H9 (cell line): ENCODE results near the gene KLF6. TPM values are rescaled to one million over a fixed set of nuclear protein-coding genes. Genes with fewer than 3 reads are reported as not detected.

ENCODE experiments used
- DNase-seq: peaks from one replicate; pipeline ENCODE4 v3.0.0-alpha.2; 2017
- H2AFZ ChIP-seq: one replicate; pipeline ENCODE4 v1.6.1; 2013; ENCODE audit warnings: mild to moderate bottlenecking, low read length, control low read depth, moderate library complexity
- H2AK5ac ChIP-seq: 2 replicates; pipeline ENCODE4 v1.6.1; 2013; ENCODE audit warnings: low read length, control low read depth, mixed read lengths; ENCODE audit not compliant: insufficient read length
- H2BK120ac ChIP-seq: one replicate; pipeline ENCODE4 v1.6.1; 2013; ENCODE audit warnings: low read depth, mild to moderate bottlenecking, low read length, control low read depth, inconsistent platforms; ENCODE audit not compliant: poor library complexity, severe bottlenecking
- H2BK12ac ChIP-seq: 2 replicates; pipeline ENCODE4 v1.6.1; 2013; ENCODE audit warnings: low read length, control low read depth, mixed read lengths, low read depth; ENCODE audit not compliant: insufficient read length
- H2BK15ac ChIP-seq: 2 replicates; pipeline ENCODE4 v1.6.1; 2013; ENCODE audit warnings: low read depth, low read length, control low read depth
- H2BK20ac ChIP-seq: one replicate; pipeline ENCODE4 v1.6.1; 2013; ENCODE audit warnings: low read depth, mild to moderate bottlenecking, low read length, control low read depth, inconsistent platforms; ENCODE audit not compliant: poor library complexity, severe bottlenecking
- H2BK5ac ChIP-seq: 2 replicates; pipeline ENCODE4 v1.6.1; 2013; ENCODE audit warnings: low read length, control low read depth, mixed read lengths; ENCODE audit not compliant: insufficient read length
- H3K14ac ChIP-seq: 2 replicates; pipeline ENCODE4 v1.6.1; 2013; ENCODE audit warnings: low read length, control low read depth; ENCODE audit not compliant: insufficient read depth
- H3K18ac ChIP-seq: 2 replicates; pipeline ENCODE4 v1.6.1; 2013; ENCODE audit warnings: low read depth, mild to moderate bottlenecking, mixed read lengths, low read length, control low read depth; ENCODE audit not compliant: insufficient read length
- H3K23ac ChIP-seq: 2 replicates; pipeline ENCODE4 v1.6.1; 2013; ENCODE audit warnings: low read length, control low read depth, mixed read lengths, low read depth; ENCODE audit not compliant: insufficient read length
- H3K23me2 ChIP-seq: 2 replicates; pipeline ENCODE4 v1.6.1; 2013; ENCODE audit warnings: low read depth, mild to moderate bottlenecking, mixed read lengths, low read length, control low read depth; ENCODE audit not compliant: insufficient read length, poor library complexity, severe bottlenecking
- H3K27ac ChIP-seq: 2 replicates; pipeline ENCODE4 v1.5.1; 2013; ENCODE audit warnings: low read length, control low read depth, mixed read lengths, low read depth; ENCODE audit not compliant: insufficient read length
- H3K27me3 ChIP-seq: 2 replicates; pipeline ENCODE4 v1.6.1; 2013; ENCODE audit warnings: low read length, control low read depth, inconsistent platforms; ENCODE audit not compliant: insufficient read depth
- H3K4ac ChIP-seq: 2 replicates; pipeline ENCODE4 v1.6.1; 2013; ENCODE audit warnings: low read depth, mild to moderate bottlenecking, control low read depth, inconsistent platforms, low read length, moderate library complexity
- H3K4me1 ChIP-seq: 2 replicates; pipeline ENCODE4 v1.6.1; 2013; ENCODE audit warnings: low read length, control low read depth, inconsistent platforms; ENCODE audit not compliant: insufficient read depth
- H3K4me2 ChIP-seq: 2 replicates; pipeline ENCODE4 v1.6.1; 2013; ENCODE audit warnings: low read length, control low read depth, mixed read lengths; ENCODE audit not compliant: insufficient read length, insufficient read depth
- H3K56ac ChIP-seq: 2 replicates; pipeline ENCODE4 v1.6.1; 2013; ENCODE audit warnings: low read depth, mild to moderate bottlenecking, mixed read lengths, low read length, control low read depth; ENCODE audit not compliant: insufficient read length
- H3K79me1 ChIP-seq: 2 replicates; pipeline ENCODE4 v1.6.1; 2013; ENCODE audit warnings: low read depth, mild to moderate bottlenecking, moderate library complexity, low read length, control low read depth, inconsistent platforms; ENCODE audit not compliant: insufficient read depth, poor library complexity, severe bottlenecking
- H3K79me2 ChIP-seq: 2 replicates; pipeline ENCODE4 v1.6.1; 2013; ENCODE audit warnings: low read length, control low read depth, inconsistent platforms; ENCODE audit not compliant: insufficient read depth
- H3K9ac ChIP-seq: 2 replicates; pipeline ENCODE4 v1.6.1; 2013; ENCODE audit warnings: low read length, control low read depth, mixed read lengths; ENCODE audit not compliant: insufficient read length; ENCODE audit errors: extremely low read depth
- H3K9me3 ChIP-seq: one replicate; pipeline ENCODE4 v1.6.1; 2013; ENCODE audit warnings: low read depth, low read length, inconsistent platforms; ENCODE audit not compliant: control insufficient read depth
- H3T11ph ChIP-seq: one replicate; pipeline ENCODE4 v1.6.1; 2013; ENCODE audit warnings: mild to moderate bottlenecking, low read length, control low read depth, inconsistent platforms
- H4K20me1 ChIP-seq: one replicate; pipeline ENCODE4 v1.6.1; 2013; ENCODE audit not compliant: control insufficient read depth, insufficient read length, insufficient read depth
- H4K5ac ChIP-seq: 2 replicates; pipeline ENCODE4 v1.6.1; 2013; ENCODE audit warnings: low read depth, mild to moderate bottlenecking, mixed read lengths, low read length, control low read depth; ENCODE audit not compliant: insufficient read length
- H4K8ac ChIP-seq: replicated peaks from 2 replicates; pipeline ENCODE4 v1.6.1; 2013; ENCODE audit warnings: low read length, control low read depth, mixed read lengths, low read depth; ENCODE audit not compliant: insufficient read length
- H4K91ac ChIP-seq: 2 replicates; pipeline ENCODE4 v1.6.1; 2013; ENCODE audit warnings: low read depth, mild to moderate bottlenecking, moderate library complexity, mixed read lengths, low read length, control low read depth; ENCODE audit not compliant: insufficient read length
- H3K27ac Mint-ChIP-seq, 3 experiments: 2 replicates in 2 of 3; 3 replicates in 1 of 3; pipeline ENCODE4 v1.8.0; 2020 to 2021; ENCODE audit warnings: mixed read lengths in 3 of 3, mild to moderate bottlenecking in 1 of 3, moderate library complexity in 1 of 3
- H3K27me3 Mint-ChIP-seq: 2 replicates; pipeline ENCODE4 v1.8.0; 2021; ENCODE audit warnings: low read depth, mild to moderate bottlenecking, moderate library complexity, mixed read lengths
- H3K36me3 Mint-ChIP-seq, 3 experiments: 2 replicates in 2 of 3; 3 replicates in 1 of 3; pipeline ENCODE4 v1.8.0; 2020 to 2021; ENCODE audit warnings: low read depth in 3 of 3, mixed read lengths in 3 of 3; ENCODE audit not compliant: insufficient read depth in 1 of 3
- H3K4me1 Mint-ChIP-seq, 2 experiments: 2 replicates each; pipeline ENCODE4 v1.8.0; 2020; ENCODE audit warnings: mixed read lengths in 2 of 2
- H3K4me3 Mint-ChIP-seq, 2 experiments: 2 replicates in 1 of 2; 3 replicates in 1 of 2; pipeline ENCODE4 v1.8.0; 2020 to 2021; ENCODE audit warnings: mild to moderate bottlenecking in 2 of 2, mixed read lengths in 2 of 2, moderate library complexity in 1 of 2
- H3K9me3 Mint-ChIP-seq, 2 experiments: 2 replicates in 1 of 2; 3 replicates in 1 of 2; pipeline ENCODE4 v1.8.0; 2020; ENCODE audit warnings: mild to moderate bottlenecking in 2 of 2, mixed read lengths in 2 of 2, moderate library complexity in 1 of 2
- CTCF ChIP-seq: fragments of 200-600 bp; sonication (generic); conservative IDR thresholded peaks from 3 replicates; pipeline ENCODE4 v1.8.0; 2021; ENCODE audit warnings: antibody characterized with exemption, mild to moderate bottlenecking
- WGBS: extraction: QIAGEN DNeasy Blood & Tissue Kit; methylation state at CpG from one replicate; pipeline ENCODE4 v1.1.7; 2013; ENCODE audit warnings: missing lambda C conversion rate, low lambda C conversion rate, mixed read lengths; ENCODE audit not compliant: insufficient read length; ENCODE audit errors: extremely low coverage; 5-methylcytosine and 5-hydroxymethylcytosine counted together
- total RNA-seq: library from RNA; stranded (reverse); gene quantifications from 2 replicates; pipeline ENCODE4 v1.2.1, GENCODE V29; 2021

The KLF6 gene
- total RNA-seq, 1 experiment from 2014 or later: 19.3 TPM

- H3K27ac ChIP-seq: no peak overlapping the region
- H2AFZ ChIP-seq: no peak overlapping the region
- no peak overlapping the region for H2BK20ac ChIP-seq
- H4K91ac ChIP-seq: no peak overlapping the region
- H3K27ac Mint-ChIP-seq: 0 out of 7 replicates have a peak overlapping the region, but pooled peaks of 1 of the 3 experiments have one; percentile 32
- no peak overlapping the region for H3K9ac ChIP-seq
- H3K23ac ChIP-seq: no peak overlapping the region
- H2AK5ac ChIP-seq: no peak overlapping the region
- no peak for TF ChIP-seq CTCF
- H3K79me1 ChIP-seq: peaks cover 7% of the 10 kb centered on the region
- H3K36me3 Mint-ChIP-seq: peaks cover 56 to 71% (median 63%) of the 10 kb centered on the region in 3 experiments
- H3K79me2 ChIP-seq: peaks cover 18% of the 10 kb centered on the region; the same call in 1 of the 2 replicates
- no peak overlapping the region for H2BK15ac ChIP-seq
- no peak overlapping the region for H3K4ac ChIP-seq
- H3K4me1 Mint-ChIP-seq: peaks cover 46 to 49% of the 10 kb centered on the region in 2 experiments
- H3K27me3 ChIP-seq: no peaks in the 10 kb centered on the region
- H2BK12ac ChIP-seq: no peak overlapping the region
- H4K8ac ChIP-seq: no peak overlapping the region
- H3K14ac ChIP-seq: no peak overlapping the region
- H3K18ac ChIP-seq: no peak overlapping the region
- H3K56ac ChIP-seq: no peak overlapping the region
- peaks cover 9% of the 10 kb centered on the region; the same call in 1 of the 2 replicates for H3K4me1 ChIP-seq
- H3K4me3 Mint-ChIP-seq: no peak overlapping the region
- H3K9me3 Mint-ChIP-seq: no peaks in the 10 kb centered on the region
- no peak overlapping the region for H4K5ac ChIP-seq
- H3K27me3 Mint-ChIP-seq: no peaks in the 10 kb centered on the region; the same call in 1 of the 2 replicates
- no peak overlapping the region for H3K4me2 ChIP-seq
- H2BK5ac ChIP-seq: no peak overlapping the region
- no peak for DNase-seq
- peaks cover 7% of the 10 kb centered on the region for H3K23me2 ChIP-seq
- no peak overlapping the region for H2BK120ac ChIP-seq
- no CpG with 5 or more reads among the region's 7 CpGs for WGBS
- H3K9me3 ChIP-seq: no peaks in the 10 kb centered on the region
- H3T11ph ChIP-seq: no peak overlapping the region
- peaks cover 3% of the 10 kb centered on the region for H4K20me1 ChIP-seq
Measured at GRCh38 chr10:3777981-3778691, 6.9 kb downstream of the KLF6 start.
